HG02588 (cell line): ENCODE measurements around the gene CEP164.
"Not testable (repeated sequence)": the region's sequence is repeated elsewhere in the genome, so short reads cannot be mapped to it uniquely, and the experiment has no call there.

Source experiments
- ATAC-seq: cut with Tn5 transposase; IDR thresholded peaks from one replicate; pipeline ENCODE4 v1.9.1; 2021; ENCODE audit warnings: mild to moderate bottlenecking, moderate library complexity; ENCODE audit not compliant: unreplicated experiment

CEP164 gene

DNA sequence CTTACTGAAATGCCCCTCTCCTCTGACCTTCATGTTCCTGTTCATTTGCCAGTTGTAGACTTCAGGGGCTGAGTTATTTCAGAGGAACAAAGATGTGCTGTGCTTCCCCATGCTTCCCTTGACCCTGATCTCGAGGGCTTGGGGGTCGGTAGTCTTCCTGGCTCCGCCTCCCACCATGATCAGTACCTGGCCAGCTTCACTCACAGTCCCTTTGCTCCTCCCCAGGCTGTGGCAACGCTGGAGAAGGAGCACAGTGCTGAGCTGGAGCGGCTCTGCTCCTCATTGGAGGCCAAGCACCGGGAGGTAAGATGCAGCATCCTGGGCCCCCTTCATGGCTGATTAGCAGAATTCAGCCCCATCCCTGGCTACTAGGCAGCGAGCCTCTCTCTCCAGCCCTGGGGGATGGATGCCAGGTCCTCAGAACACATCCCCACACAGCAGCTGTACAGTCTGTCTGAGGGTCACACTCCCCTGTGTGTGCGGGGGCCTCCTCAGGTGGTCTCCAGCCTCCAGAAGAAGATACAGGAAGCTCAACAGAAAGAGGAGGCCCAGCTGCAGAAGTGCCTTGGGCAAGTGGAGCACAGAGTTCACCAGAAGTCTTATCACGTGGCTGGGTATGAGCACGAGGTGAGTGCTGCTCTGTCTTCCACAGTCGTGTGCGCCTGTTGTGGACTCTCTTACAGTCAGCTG is 64.5 kb downstream of the CEP164 start:
- ATAC-seq: no peak

GRCh38 chr11:117392979-117393378 is 65.3 kb downstream of the CEP164 start:
- ATAC-seq: no peak

- no peak for ATAC-seq
Observed at GRCh38 chr11:117394221-117394925, 66.7 kb downstream of the CEP164 start.

DNA sequence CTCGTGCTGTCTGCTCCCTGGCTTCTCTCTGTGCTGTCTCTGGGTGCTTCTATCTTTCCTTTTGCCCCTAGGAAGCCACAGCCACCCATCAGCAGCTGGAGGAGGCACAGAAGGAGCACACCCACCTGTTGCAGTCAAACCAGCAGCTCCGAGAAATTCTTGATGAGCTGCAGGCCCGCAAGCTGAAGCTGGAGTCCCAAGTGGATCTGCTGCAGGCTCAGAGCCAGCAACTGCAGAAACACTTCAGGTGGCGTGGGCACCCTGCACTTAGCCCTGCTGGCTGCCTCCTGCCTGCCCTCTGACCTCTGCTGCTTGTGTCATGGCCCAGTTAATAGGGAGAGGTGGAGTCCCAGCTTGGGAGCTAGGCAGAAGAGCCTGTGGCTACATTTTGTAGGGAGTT is 67.8 kb downstream of the CEP164 start:
- ATAC-seq: no peak

GRCh38 chr11:117396970-117397369 is 69.3 kb downstream of the CEP164 start:
- no peak for ATAC-seq

- not testable (repeated sequence) for ATAC-seq
Observed at GRCh38 chr11:117398618-117399017, 71.0 kb downstream of the CEP164 start.

- not testable (repeated sequence) for ATAC-seq
Observed at GRCh38 chr11:117399100-117399840, 71.6 kb downstream of the CEP164 start.

- ATAC-seq: not testable (repeated sequence)
Observed at GRCh38 chr11:117405898-117406297, 78.2 kb downstream of the CEP164 start.

- no peak for ATAC-seq
Observed at GRCh38 chr11:117407016-117407415, 79.4 kb downstream of the CEP164 start.

- ATAC-seq: no peak
Observed at GRCh38 chr11:117408356-117408755, 80.7 kb downstream of the CEP164 start.

- ATAC-seq: no peak
Observed at GRCh38 chr11:117409511-117409910, 81.9 kb downstream of the CEP164 start.

DNA sequence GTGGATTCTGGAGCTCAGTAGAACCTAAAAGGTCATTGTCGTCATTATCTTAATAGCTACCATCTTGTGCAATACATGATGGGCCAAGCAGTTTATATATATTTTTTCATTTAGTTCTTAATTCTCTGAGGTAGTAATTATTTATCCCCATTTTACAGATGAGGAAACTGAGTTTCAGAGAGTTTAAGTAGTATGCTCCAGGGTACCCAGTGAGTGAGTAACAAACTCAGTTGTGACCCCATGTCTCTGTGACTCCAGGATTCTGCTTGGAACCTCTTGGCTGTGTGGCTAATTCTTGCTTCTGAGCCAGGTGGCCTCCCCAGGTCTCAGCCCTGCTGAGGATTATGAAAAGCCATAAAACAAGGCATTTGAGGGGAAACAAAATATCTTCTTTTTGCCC is 82.6 kb downstream of the CEP164 start:
- no peak for ATAC-seq

- no peak for ATAC-seq
Observed at GRCh38 chr11:117410861-117411710, 83.4 kb downstream of the CEP164 start.

DNA sequence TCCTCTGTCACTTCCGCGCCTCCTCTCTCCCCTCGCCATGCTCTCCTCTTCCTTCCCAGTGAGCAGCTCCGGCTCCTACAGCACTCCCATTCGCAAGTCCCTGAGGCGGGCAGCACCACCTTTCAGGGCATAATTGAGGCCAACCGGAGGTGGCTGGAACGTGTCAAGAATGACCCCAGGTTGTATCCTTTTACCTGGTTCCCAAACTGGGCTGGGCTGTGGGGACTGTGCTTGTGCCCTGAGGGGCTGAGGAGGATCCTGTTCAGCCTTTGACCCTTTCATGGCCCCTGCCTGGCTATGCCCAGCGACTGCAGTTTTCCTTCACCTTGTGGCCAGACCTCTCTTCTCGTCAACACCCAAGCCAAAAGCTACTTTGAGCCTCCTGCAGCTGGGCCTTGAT is 84.1 kb downstream of the CEP164 start:
- ATAC-seq: no peak

- no peak for ATAC-seq
Observed at GRCh38 chr11:117412176-117412575, 84.5 kb downstream of the CEP164 start.

- ATAC-seq: no peak
Observed at GRCh38 chr11:117412653-117413275, 85.1 kb downstream of the CEP164 start.

DNA sequence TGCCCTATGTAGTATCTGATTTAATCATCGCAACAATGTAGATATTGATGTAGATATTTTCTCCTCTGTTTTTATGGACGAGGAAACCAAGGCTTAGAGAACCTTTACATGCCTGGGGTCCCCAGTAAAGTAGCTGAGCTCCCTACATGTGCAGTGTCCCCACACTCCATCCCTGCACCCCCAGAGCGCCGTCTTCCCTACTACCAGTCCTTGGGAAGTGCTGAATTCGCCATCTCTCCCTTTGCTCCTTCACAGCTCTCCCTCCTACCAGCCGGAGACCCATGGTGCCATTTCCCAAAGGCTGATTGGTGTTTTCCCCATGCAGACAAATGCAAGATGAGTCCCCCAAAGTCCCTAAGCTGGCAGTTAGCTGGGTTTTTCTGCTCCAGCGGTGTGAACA is 86.0 kb downstream of the CEP164 start:
- ATAC-seq: no peak

GRCh38 chr11:117414724-117415123 is 87.1 kb downstream of the CEP164 start:
- no peak for ATAC-seq

- no peak for ATAC-seq
Observed at GRCh38 chr11:117415358-117415896, 87.8 kb downstream of the CEP164 start.

DNA sequence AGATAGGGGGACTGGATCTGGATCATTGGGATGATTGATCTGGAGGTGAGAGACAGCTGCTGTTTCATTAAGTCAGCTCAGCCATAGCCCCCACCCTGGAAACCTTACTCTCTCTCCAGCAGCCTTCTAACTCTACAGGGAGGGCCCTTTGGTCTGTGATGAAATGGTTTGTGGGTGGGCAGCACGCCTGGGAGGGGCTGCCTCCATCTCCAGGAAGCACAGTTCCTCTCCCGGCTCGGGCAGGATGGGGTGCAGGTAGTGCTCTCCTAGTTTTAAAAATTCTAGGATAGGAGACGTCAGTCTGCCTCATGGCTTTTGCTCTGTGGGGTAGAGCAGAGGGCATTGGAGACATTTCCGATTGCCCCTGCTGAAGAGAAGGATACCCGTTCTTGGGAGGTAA is 89.7 kb downstream of the CEP164 start:
- ATAC-seq: no peak
